Measurements from ENCODE around the gene SH3RF1. TPM values are rescaled to one million over a fixed set of nuclear protein-coding genes. Genes with fewer than 3 reads are reported as not detected.

SH3RF1 gene
- total and polyA plus RNA-seq, 2 of the 13 experiments (the other 11 are each of a cell fraction or from before 2014, with no cell fraction given) = 3.1 to 3.2 TPM

- ChIA-PET CTCF (ENCODE audit: low intra/inter-chr PET ratio, low total read pairs) (no interaction called here), POLR2A (no interaction called here)
- Histone ChIP-seq H3K79me2 (ENCODE audit: insufficient read depth, low read length) (no peaks in the 10 kb centered on the region), H2AFZ (ENCODE audit: low read length) (no peak overlapping the region), H3K36me3 (replicated peaks in 1 of 2; ENCODE audit: control insufficient read depth in 1 of 2, insufficient read depth in 2 of 2, low read length in 2 of 2) (no peaks in the 10 kb centered on the region), H3K4me2 (ENCODE audit: low read depth, low read length) (no peak overlapping the region), H3K4me1 (ENCODE audit: insufficient read depth, low read length) (peaks cover 34% of the 10 kb centered on the region), H3K27ac (ENCODE audit: extremely low read length, insufficient read depth, low read length) (no peak overlapping the region), H3K9me3 (ENCODE audit: low read length) (peaks cover 4% of the 10 kb centered on the region; the same call in 1 of the 2 replicates), H4K20me1 (ENCODE audit: insufficient read depth, low read length) (no peaks in the 10 kb centered on the region), H3K4me3 (replicated peaks in 1 of 3; ENCODE audit: insufficient read depth in 1 of 3, low read depth in 2 of 3, low read length in 3 of 3) (no peak overlapping the region), H3K9ac (ENCODE audit: insufficient read depth, low read depth, low read length) (no peak overlapping the region), H3K27me3 (ENCODE audit: control insufficient read depth in 1 of 2, insufficient read depth in 2 of 2, low read length in 2 of 2) (no peaks in the 10 kb centered on the region)
- WGBS (ENCODE audit: low lambda C conversion rate) = 95% methylated on average over 3 of the region's 3 CpGs
- no peak for ATAC-seq
- intact Hi-C loops (cut with micrococcal nuclease; ENCODE audit: unreplicated experiment) = no loop called here
- no peak for DNase-seq (ENCODE audit: low spot score)
- no TSS peak for BruUV-seq (replicated peaks)
- in situ Hi-C loops (cut with HindIII; ENCODE audit: extremely low pct_ligation_motif_present, low pct_unique_long_range_greater_than_20kb) = no loop called here
- TF ChIP-seq ZNF552 (CRISPR knock-in tag; IDR thresholded peaks at IDR 0.05; ENCODE audit: borderline replicate concordance) (no peak), ARID3A (IDR thresholded peaks at IDR 0.05; ENCODE audit: low read depth, low read length) (no peak), HOMEZ (CRISPR knock-in tag; IDR thresholded peaks at IDR 0.05; ENCODE audit: low read depth) (no peak), SSRP1 (CRISPR knock-in tag; IDR thresholded peaks at IDR 0.05) (no peak), GATAD2A (CRISPR knock-in tag; IDR thresholded peaks at IDR 0.05) (no peak), PHF8 (CRISPR knock-in tag; IDR thresholded peaks at IDR 0.05) (no peak)
- FAIRE-seq = no peak
These were observed 60.1 kb downstream of the SH3RF1 start for GRCh38 chr4:169210504-169211118.

All from HepG2 (cell line).